SK-N-SH (cell line): ENCODE results near the gene POLN.

ENCODE experiments used
- CTCF ChIP-seq: fragments of 200-600 bp; sonication (generic); IDR thresholded peaks from 2 replicates; pipeline ENCODE4 v1.6.1; 2017; ENCODE audit warnings: antibody characterized with exemption, mild to moderate bottlenecking, moderate library complexity
- FOXM1 ChIP-seq: IDR thresholded peaks from 2 replicates; pipeline ENCODE4 v1.4.0; 2012; ENCODE audit warnings: low read depth, mild to moderate bottlenecking
- RAD21 ChIP-seq: IDR thresholded peaks from 2 replicates; pipeline ENCODE4 v1.6.1; 2012; ENCODE audit warnings: mild to moderate bottlenecking, low read length
- RFX5 ChIP-seq: IDR thresholded peaks from 2 replicates; pipeline ENCODE4 v1.6.1; 2012; ENCODE audit warnings: mild to moderate bottlenecking, improper control_type of control experiment, low read length

GRCh38 chr4:2248044-2248780 is 6.3 kb upstream of the POLN start:
- TF ChIP-seq CTCF (no peak), RFX5 (no peak), RAD21 (no peak), FOXM1 (no peak)
